ENCODE data around the gene TIMM13. TPM values are rescaled to one million over a fixed set of nuclear protein-coding genes. Genes with fewer than 3 reads are reported as not detected.

Gene TIMM13
- total RNA-seq, 1 experiment from 2014 or later = 49.3 TPM

GRCh38 chr19:2431318-2432055 is 4.1 kb upstream of the TIMM13 start:
- Histone ChIP-seq H2AFZ (ENCODE audit: low read length) (no peak overlapping the region), H3K27me3 (ENCODE audit: low read length) (no peaks in the 10 kb centered on the region), H4K20me1 (ENCODE audit: insufficient read depth, low read depth, low read length) (peaks cover 6% of the 10 kb centered on the region), H3K9ac (ENCODE audit: low read length) (no peak overlapping the region), H3K36me3 (ENCODE audit: insufficient read depth, low read length) (0 out of 2 replicates have a peak, but pooled peaks cover 2% of the 10 kb centered on the region), H3K4me3 (ENCODE audit: low read length) (no peak overlapping the region), H3K9me3 (ENCODE audit: low read length) (no peaks in the 10 kb centered on the region), H3K4me1 (ENCODE audit: low read length) (peaks cover 7% of the 10 kb centered on the region), H3K9me2 (replicated peaks; ENCODE audit: insufficient read depth, low read length) (no peaks in the 10 kb centered on the region), H3K27ac (ENCODE audit: low read length) (no peak overlapping the region), H3K79me2 (ENCODE audit: low read length) (peaks cover 9% of the 10 kb centered on the region), H3K4me2 (ENCODE audit: low read depth, low read length, poor library complexity, severe bottlenecking) (no peak overlapping the region)
- no peak for DNase-seq

GRCh38 chr19:2429917-2430535 is 2.6 kb upstream of the TIMM13 start:
- H3K4me1 ChIP-seq (ENCODE audit: low read length) = peaks cover 14% of the 10 kb centered on the region
- peaks cover 21% of the 10 kb centered on the region for H3K79me2 ChIP-seq (ENCODE audit: low read length)
- no peak overlapping the region for H2AFZ ChIP-seq (ENCODE audit: low read length)
- no peak overlapping the region for H3K9ac ChIP-seq (ENCODE audit: low read length)
- no peaks in the 10 kb centered on the region for H3K36me3 ChIP-seq (ENCODE audit: insufficient read depth, low read length)
- no peaks in the 10 kb centered on the region for H3K9me3 ChIP-seq (ENCODE audit: low read length)
- H3K9me2 ChIP-seq (replicated peaks; ENCODE audit: insufficient read depth, low read length) = no peaks in the 10 kb centered on the region
- no peak overlapping the region for H3K4me3 ChIP-seq (ENCODE audit: low read length)
- no peaks in the 10 kb centered on the region for H3K27me3 ChIP-seq (ENCODE audit: low read length)
- peaks cover 16% of the 10 kb centered on the region for H4K20me1 ChIP-seq (ENCODE audit: insufficient read depth, low read depth, low read length)
- no peak overlapping the region for H3K27ac ChIP-seq (ENCODE audit: low read length)
- no peak overlapping the region for H3K4me2 ChIP-seq (ENCODE audit: low read depth, low read length, poor library complexity, severe bottlenecking)
- no peak for DNase-seq

GRCh38 chr19:2428756-2429711 is 1.6 kb upstream of the TIMM13 start:
- H3K27me3 ChIP-seq (ENCODE audit: low read length) = no peaks in the 10 kb centered on the region
- no peak for DNase-seq
- no peak overlapping the region for H2AFZ ChIP-seq (ENCODE audit: low read length)
- no peak overlapping the region for H3K4me3 ChIP-seq (ENCODE audit: low read length)
- no peaks in the 10 kb centered on the region for H3K36me3 ChIP-seq (ENCODE audit: insufficient read depth, low read length)
- H3K27ac ChIP-seq (ENCODE audit: low read length) = no peak overlapping the region
- H3K4me2 ChIP-seq (ENCODE audit: low read depth, low read length, poor library complexity, severe bottlenecking) = no peak overlapping the region
- H3K79me2 ChIP-seq (ENCODE audit: low read length) = peaks cover 21% of the 10 kb centered on the region
- peaks cover 16% of the 10 kb centered on the region for H4K20me1 ChIP-seq (ENCODE audit: insufficient read depth, low read depth, low read length)
- H3K4me1 ChIP-seq (ENCODE audit: low read length) = peaks cover 14% of the 10 kb centered on the region
- H3K9me3 ChIP-seq (ENCODE audit: low read length) = no peaks in the 10 kb centered on the region
- H3K9ac ChIP-seq (ENCODE audit: low read length) = no peak overlapping the region
- no peaks in the 10 kb centered on the region for H3K9me2 ChIP-seq (replicated peaks; ENCODE audit: insufficient read depth, low read length)

GRCh38 chr19:2428321-2428690 is 920 bp upstream of the TIMM13 start:
- DNase-seq = no peak
- H3K4me2 ChIP-seq (ENCODE audit: low read depth, low read length, poor library complexity, severe bottlenecking) = peak overlapping the region; percentile 97
- no peaks in the 10 kb centered on the region for H3K9me3 ChIP-seq (ENCODE audit: low read length)
- H3K36me3 ChIP-seq (ENCODE audit: insufficient read depth, low read length) = no peaks in the 10 kb centered on the region
- H2AFZ ChIP-seq (ENCODE audit: low read length) = no peak overlapping the region
- peaks cover 21% of the 10 kb centered on the region for H3K79me2 ChIP-seq (ENCODE audit: low read length)
- H4K20me1 ChIP-seq (ENCODE audit: insufficient read depth, low read depth, low read length) = peaks cover 22% of the 10 kb centered on the region
- no peak overlapping the region for H3K9ac ChIP-seq (ENCODE audit: low read length)
- no peak overlapping the region for H3K27ac ChIP-seq (ENCODE audit: low read length)
- peaks cover 14% of the 10 kb centered on the region for H3K4me1 ChIP-seq (ENCODE audit: low read length)
- H3K27me3 ChIP-seq (ENCODE audit: low read length) = no peaks in the 10 kb centered on the region
- no peak overlapping the region for H3K4me3 ChIP-seq (ENCODE audit: low read length)
- H3K9me2 ChIP-seq (replicated peaks; ENCODE audit: insufficient read depth, low read length) = no peaks in the 10 kb centered on the region

GRCh38 chr19:2426611-2427428 is 566 bp downstream of the TIMM13 start:
- no peaks in the 10 kb centered on the region for H3K27me3 ChIP-seq (ENCODE audit: low read length)
- DNase-seq = peak; percentile 86
- no peaks in the 10 kb centered on the region for H3K36me3 ChIP-seq (ENCODE audit: insufficient read depth, low read length)
- H3K9ac ChIP-seq (ENCODE audit: low read length) = peak overlapping the region; percentile 99
- peaks cover 22% of the 10 kb centered on the region for H4K20me1 ChIP-seq (ENCODE audit: insufficient read depth, low read depth, low read length)
- H3K9me3 ChIP-seq (ENCODE audit: low read length) = no peaks in the 10 kb centered on the region
- H3K27ac ChIP-seq (ENCODE audit: low read length) = peak overlapping the region; percentile 86
- no peak overlapping the region for H2AFZ ChIP-seq (ENCODE audit: low read length)
- peak overlapping the region; percentile 97 for H3K4me2 ChIP-seq (ENCODE audit: low read depth, low read length, poor library complexity, severe bottlenecking)
- H3K79me2 ChIP-seq (ENCODE audit: low read length) = peaks cover 21% of the 10 kb centered on the region
- peak overlapping the region; percentile 86 for H3K4me3 ChIP-seq (ENCODE audit: low read length)
- H3K4me1 ChIP-seq (ENCODE audit: low read length) = peaks cover 14% of the 10 kb centered on the region
- H3K9me2 ChIP-seq (replicated peaks; ENCODE audit: insufficient read depth, low read length) = no peaks in the 10 kb centered on the region

GRCh38 chr19:2425622-2426581 is 1.5 kb downstream of the TIMM13 start:
- peak overlapping the region; percentile 86 for H3K4me3 ChIP-seq (ENCODE audit: low read length)
- H3K4me1 ChIP-seq (ENCODE audit: low read length) = peaks cover 14% of the 10 kb centered on the region
- no peaks in the 10 kb centered on the region for H3K9me2 ChIP-seq (replicated peaks; ENCODE audit: insufficient read depth, low read length)
- peaks cover 21% of the 10 kb centered on the region for H3K79me2 ChIP-seq (ENCODE audit: low read length)
- DNase-seq = no peak
- no peaks in the 10 kb centered on the region for H3K36me3 ChIP-seq (ENCODE audit: insufficient read depth, low read length)
- H4K20me1 ChIP-seq (ENCODE audit: insufficient read depth, low read depth, low read length) = peaks cover 22% of the 10 kb centered on the region
- peak overlapping the region; percentile 97 for H3K4me2 ChIP-seq (ENCODE audit: low read depth, low read length, poor library complexity, severe bottlenecking)
- no peaks in the 10 kb centered on the region for H3K27me3 ChIP-seq (ENCODE audit: low read length)
- no peak overlapping the region for H3K27ac ChIP-seq (ENCODE audit: low read length)
- H2AFZ ChIP-seq (ENCODE audit: low read length) = no peak overlapping the region
- H3K9me3 ChIP-seq (ENCODE audit: low read length) = no peaks in the 10 kb centered on the region
- peak overlapping the region; percentile 99 for H3K9ac ChIP-seq (ENCODE audit: low read length)

All from Karpas-422 (cell line).